Smooth muscle cell (in vitro differentiated cells): ENCODE results near the gene CPT2. TPM values are rescaled to one million over a fixed set of nuclear protein-coding genes. Genes with fewer than 3 reads are reported as not detected.
"Not testable (repeated sequence)": the region's sequence is repeated elsewhere in the genome, so short reads cannot be mapped to it uniquely, and the experiment has no call there.

Experiments
- DNase-seq: peaks from one replicate; lab custom pipeline; 2025; ENCODE audit not compliant: unreplicated experiment; lab: John Stamatoyannopoulos, UW
- H2AFZ ChIP-seq: fragments of 200-600 bp; sonication (generic); 2 replicates; pipeline ENCODE4 v1.6.0; 2016; ENCODE audit warnings: antibody characterized with exemption, low read depth, mild to moderate bottlenecking
- H3F3A ChIP-seq: fragments of 200-600 bp; sonication (generic); 2 replicates; pipeline ENCODE4 v1.6.0; 2017; ENCODE audit warnings: antibody characterized with exemption, low read depth
- H3K27ac ChIP-seq: fragments of 200-600 bp; sonication (generic); 2 replicates; pipeline ENCODE4 v1.5.1; 2016; ENCODE audit warnings: low read depth, mild to moderate bottlenecking
- H3K27me3 ChIP-seq: fragments of 200-600 bp; sonication (generic); 2 replicates; pipeline ENCODE4 v1.6.1; 2016; ENCODE audit warnings: low read depth, mild to moderate bottlenecking
- H3K36me3 ChIP-seq: fragments of 200-600 bp; sonication (generic); 2 replicates; pipeline ENCODE4 v1.5.1; 2016; ENCODE audit warnings: low read depth
- H3K4me1 ChIP-seq: fragments of 200-600 bp; sonication (generic); 2 replicates; pipeline ENCODE4 v1.5.1; 2016; ENCODE audit warnings: low read depth
- H3K4me2 ChIP-seq: fragments of 200-600 bp; sonication (generic); 2 replicates; pipeline ENCODE4 v1.6.0; 2016; ENCODE audit warnings: mild to moderate bottlenecking
- H3K4me3 ChIP-seq: fragments of 200-600 bp; sonication (generic); 2 replicates; pipeline ENCODE4 v1.5.1; 2016; ENCODE audit warnings: mild to moderate bottlenecking
- H3K79me2 ChIP-seq: fragments of 200-600 bp; sonication (generic); 2 replicates; pipeline ENCODE4 v1.6.0; 2016; ENCODE audit warnings: low read depth, mild to moderate bottlenecking
- H3K9ac ChIP-seq: fragments of 200-600 bp; sonication (generic); 2 replicates; pipeline ENCODE4 v1.6.0; 2016; ENCODE audit warnings: low read depth
- H3K9me3 ChIP-seq: fragments of 200-600 bp; sonication (generic); replicated peaks from 2 replicates; pipeline ENCODE4 v1.5.1; 2016; ENCODE audit warnings: low read depth
- H4K20me1 ChIP-seq: fragments of 200-600 bp; sonication (generic); 2 replicates; pipeline ENCODE4 v1.6.0; 2016; ENCODE audit warnings: low read depth
- CTCF ChIP-seq: fragments of 200-600 bp; sonication (generic); IDR thresholded peaks from 2 replicates; pipeline ENCODE4 v1.5.1; 2017; ENCODE audit warnings: borderline replicate concordance, mild to moderate bottlenecking, antibody characterized with exemption; ENCODE audit not compliant: insufficient read depth, poor library complexity, severe bottlenecking
- WGBS: methylation state at CpG from one replicate; pipeline ENCODE4 v1.1.7; 2016; ENCODE audit warnings: low lambda C conversion rate; 5-methylcytosine and 5-hydroxymethylcytosine counted together
- polyA plus RNA-seq: library from polyadenylated mRNA; unstranded; fragments of >200 nt; fragmentation: Nextera tagmentation; extraction: Ambion mirVana; gene quantifications from 2 replicates; pipeline ENCODE4 v1.2.1, GENCODE V29; 2016
- total RNA-seq: library from RNA; depleted of rRNA; stranded (reverse); fragments of >200 nt; gene quantifications from 2 replicates; pipeline ENCODE4 v1.2.3, GENCODE V29; 2014

CPT2 gene
- total and polyA plus RNA-seq, 2 experiments from 2014 or later = 13.3 to 15.7 TPM

- no peak overlapping the region for H3K27ac ChIP-seq
- H3K27me3 ChIP-seq = no peaks in the 10 kb centered on the region
- peaks cover 20% of the 10 kb centered on the region for H3K36me3 ChIP-seq
- no peaks in the 10 kb centered on the region for H3K79me2 ChIP-seq
- TF ChIP-seq CTCF = no peak
- H2AFZ ChIP-seq = no peak overlapping the region
- no peaks in the 10 kb centered on the region for H3K9me3 ChIP-seq
- H4K20me1 ChIP-seq = no peaks in the 10 kb centered on the region
- no peak for DNase-seq
- 98% methylated on average over 3 of the region's 3 CpGs for WGBS
- H3F3A ChIP-seq = peaks cover 4% of the 10 kb centered on the region
- H3K4me2 ChIP-seq = no peak overlapping the region
- H3K9ac ChIP-seq = no peak overlapping the region
- H3K4me3 ChIP-seq = no peak overlapping the region
- H3K4me1 ChIP-seq = no peaks in the 10 kb centered on the region
These were observed 6.8 kb downstream of the CPT2 start for GRCh38 chr1:53203466-53203865.

- WGBS = 100% methylated on average over 1 of the region's 1 CpG
- H3K36me3 ChIP-seq = peaks cover 32% of the 10 kb centered on the region
- not testable (repeated sequence) for DNase-seq, H3K4me3 ChIP-seq, H3K27me3 ChIP-seq, H3K4me1 ChIP-seq, H2AFZ ChIP-seq, H3K9me3 ChIP-seq, H3K27ac ChIP-seq, H3K9ac ChIP-seq, H3K79me2 ChIP-seq, H4K20me1 ChIP-seq, H3K4me2 ChIP-seq, H3F3A ChIP-seq
These were observed 8.9 kb downstream of the CPT2 start for GRCh38 chr1:53205496-53205895.

- DNase-seq, H3K9me3 ChIP-seq, H3K9ac ChIP-seq, H2AFZ ChIP-seq, H3K79me2 ChIP-seq, H3K4me3 ChIP-seq, H3F3A ChIP-seq, H3K27me3 ChIP-seq, H3K4me2 ChIP-seq, H3K4me1 ChIP-seq, H4K20me1 ChIP-seq, H3K27ac ChIP-seq: not testable (repeated sequence)
- peaks cover 32% of the 10 kb centered on the region for H3K36me3 ChIP-seq
- 96% methylated on average over 3 of the region's 3 CpGs for WGBS
These were observed 9.6 kb downstream of the CPT2 start for GRCh38 chr1:53206083-53206685.

- peaks cover 32% of the 10 kb centered on the region for H3K36me3 ChIP-seq
- H3K4me2 ChIP-seq = no peak overlapping the region
- 100% methylated on average over 1 of the region's 1 CpG for WGBS
- no peaks in the 10 kb centered on the region for H4K20me1 ChIP-seq
- H3F3A ChIP-seq = no peaks in the 10 kb centered on the region
- no peaks in the 10 kb centered on the region for H3K27me3 ChIP-seq
- DNase-seq = no peak
- no peak overlapping the region for H2AFZ ChIP-seq
- no peak overlapping the region for H3K4me3 ChIP-seq
- no peaks in the 10 kb centered on the region for H3K9me3 ChIP-seq
- H3K4me1 ChIP-seq = no peaks in the 10 kb centered on the region
- H3K9ac ChIP-seq = no peak overlapping the region
- no peaks in the 10 kb centered on the region for H3K79me2 ChIP-seq
- TF ChIP-seq CTCF = no peak
- H3K27ac ChIP-seq = no peak overlapping the region
These were observed 10.2 kb downstream of the CPT2 start for GRCh38 chr1:53206735-53207379.
